Stimulated activated CD4-positive, alpha-beta T cell treated with anti-CD3 and anti-CD28 coated beads, Interleukin-12 subunit alpha, Interleukin-12 subunit beta, amount 100 ng/mL, for 4 hours (primary cell): ENCODE measurements around the gene EIF4G3.
"Not testable (repeated sequence)": the region's sequence is repeated elsewhere in the genome, so short reads cannot be mapped to it uniquely, and the experiment has no call there.

Source experiments
- DNase-seq: peaks from one replicate; pipeline ENCODE4 v3.0.0-alpha.2; 2020

The EIF4G3 gene

GRCh38 chr1:21188235-21188634 is 11.5 kb upstream of the EIF4G3 start:
- DNase-seq, result no peak

DNA sequence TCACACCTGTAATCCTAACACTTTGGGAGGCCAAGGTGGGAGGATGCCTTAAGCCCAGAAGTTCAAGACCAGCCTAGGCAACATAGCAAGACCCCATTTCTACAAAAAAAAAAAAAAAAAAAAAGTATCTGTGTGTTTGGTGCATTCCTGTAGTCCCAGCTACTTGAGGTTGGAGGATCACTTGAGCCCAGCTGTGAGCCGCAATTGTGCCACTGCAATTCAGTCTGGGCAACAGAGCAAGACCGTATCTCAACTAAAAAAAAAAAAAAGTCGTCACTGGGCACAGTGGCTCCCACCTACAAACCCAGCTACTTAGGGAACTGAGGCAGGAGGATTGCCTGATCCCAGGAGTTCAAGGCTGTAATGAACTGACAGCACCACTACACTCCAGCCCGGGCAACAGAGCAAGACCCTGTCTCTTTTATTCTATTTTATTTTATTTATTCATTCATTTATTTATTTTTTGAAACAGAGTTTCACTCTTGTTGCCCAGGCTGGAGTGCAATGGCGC is 8.6 kb upstream of the EIF4G3 start:
- DNase-seq, result no peak

DNA sequence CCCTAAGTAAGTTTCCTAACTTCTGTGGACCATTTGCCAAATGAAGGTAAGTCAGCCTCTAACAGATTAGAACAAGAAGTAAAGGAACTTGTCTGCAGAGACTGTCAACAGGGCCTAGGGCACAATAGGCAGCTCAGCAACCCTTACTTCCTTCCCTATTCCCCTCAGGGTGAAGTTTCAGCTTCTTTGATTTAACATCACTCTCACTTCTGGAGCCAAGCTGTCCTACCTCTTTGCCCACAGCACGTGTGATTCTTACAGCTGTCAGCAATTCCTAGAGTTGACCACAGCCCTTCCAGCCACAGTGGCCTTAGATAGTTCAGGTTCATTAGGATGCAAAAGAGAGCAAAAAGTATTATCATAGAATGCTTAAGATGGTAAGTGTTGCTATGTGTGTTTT is 7.6 kb upstream of the EIF4G3 start:
- no peak for DNase-seq

- DNase-seq, result no peak
Measured at GRCh38 chr1:21182181-21182731, 5.6 kb upstream of the EIF4G3 start.

DNA sequence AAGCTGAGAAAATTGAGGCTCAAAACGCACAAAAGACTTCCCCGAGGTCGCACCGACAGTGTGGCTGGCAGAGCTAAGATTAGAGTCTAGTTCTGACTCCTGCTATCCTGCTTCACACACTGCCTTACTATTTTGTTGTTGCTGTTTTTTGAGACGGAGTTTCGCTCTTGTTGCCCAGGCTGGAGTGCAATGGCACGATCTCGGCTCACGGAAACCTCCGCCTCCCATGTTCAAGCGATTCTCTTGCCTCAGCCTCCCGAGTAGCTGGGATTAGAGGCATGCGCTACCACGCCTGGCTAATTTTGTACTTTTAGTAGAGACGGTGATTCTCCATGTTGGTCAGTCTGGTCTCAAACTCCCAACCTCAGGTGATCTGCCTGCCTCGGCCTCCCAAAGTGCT is 1.6 kb upstream of the EIF4G3 start:
- DNase-seq, result not testable (repeated sequence)

DNA sequence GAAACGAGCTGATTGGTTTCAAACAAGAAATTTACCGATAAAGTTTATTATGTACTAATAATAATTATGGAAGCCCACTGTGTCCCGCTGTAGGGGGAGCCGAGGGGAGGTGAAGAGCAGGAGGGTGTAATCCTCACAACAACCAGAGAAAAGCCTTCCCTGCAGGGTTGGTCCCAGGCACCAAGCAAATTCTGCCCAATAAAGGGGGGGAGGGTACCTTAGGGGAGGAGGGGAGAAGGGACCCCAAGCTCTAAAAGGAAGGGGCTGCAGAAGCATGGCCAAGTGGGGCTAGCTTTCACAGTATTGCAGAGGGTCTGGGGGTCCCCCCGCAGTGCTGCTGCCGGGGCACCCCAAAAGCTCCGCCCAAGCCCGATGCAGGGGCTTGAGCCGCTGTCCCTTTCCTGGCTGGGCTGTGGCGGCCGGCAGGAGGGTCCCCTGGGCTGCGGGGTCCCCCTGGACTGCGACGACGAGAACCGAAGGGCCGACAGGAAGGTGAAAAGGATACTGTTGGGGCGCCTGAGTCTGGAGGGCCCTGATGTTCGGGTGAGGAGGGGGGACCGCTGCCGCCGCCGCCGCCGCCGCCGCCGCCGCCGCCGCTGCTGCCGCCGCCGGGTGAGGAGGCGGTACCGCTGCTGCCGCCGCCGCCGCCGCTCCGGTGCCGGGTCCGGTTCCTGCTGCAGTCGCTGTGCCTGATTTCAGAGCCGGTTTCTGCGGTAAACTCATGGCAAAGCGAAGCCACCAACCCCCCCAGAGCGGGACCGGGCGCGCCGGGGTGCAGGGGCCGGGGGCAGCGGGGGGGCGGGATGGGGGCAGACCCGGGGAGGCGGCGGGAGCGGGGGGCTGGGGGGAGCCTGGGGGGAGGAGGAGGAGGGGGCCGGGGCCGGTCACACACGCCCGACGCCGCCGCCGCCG is 771 bp downstream of the EIF4G3 start:
- peak; percentile 49 for DNase-seq

GRCh38 chr1:21175324-21175669 is 1.4 kb downstream of the EIF4G3 start:
- no peak for DNase-seq

DNA sequence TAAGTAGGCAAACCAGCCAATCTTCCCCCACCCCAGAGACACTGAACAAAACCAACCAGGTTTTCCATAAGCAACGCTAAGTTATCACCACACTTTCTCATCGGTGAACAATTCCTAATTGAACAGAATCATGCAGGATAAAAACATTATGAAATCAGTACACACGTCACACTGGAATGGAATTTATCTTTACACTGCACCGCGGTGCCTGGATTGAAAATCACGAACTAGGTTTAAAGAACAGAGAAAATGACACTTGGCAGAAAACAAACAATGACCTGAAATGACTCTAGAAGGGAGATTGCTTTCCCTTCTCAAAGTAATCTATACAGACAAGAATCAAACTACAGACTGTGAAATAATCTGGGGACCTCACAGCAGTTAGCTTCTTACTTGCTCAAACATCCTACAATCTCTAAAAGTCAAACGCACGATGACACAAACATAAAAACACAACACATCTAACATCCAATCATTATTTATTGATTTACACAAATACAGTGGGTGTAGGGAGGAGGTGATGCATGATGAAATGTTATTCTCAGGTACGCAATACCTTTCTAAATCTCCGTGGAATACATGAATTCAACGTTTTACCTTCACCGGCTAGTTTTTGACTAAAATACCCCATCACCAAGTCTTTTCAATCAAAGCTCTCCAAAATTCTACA is 1.9 kb downstream of the EIF4G3 start:
- DNase-seq, result no peak

DNA sequence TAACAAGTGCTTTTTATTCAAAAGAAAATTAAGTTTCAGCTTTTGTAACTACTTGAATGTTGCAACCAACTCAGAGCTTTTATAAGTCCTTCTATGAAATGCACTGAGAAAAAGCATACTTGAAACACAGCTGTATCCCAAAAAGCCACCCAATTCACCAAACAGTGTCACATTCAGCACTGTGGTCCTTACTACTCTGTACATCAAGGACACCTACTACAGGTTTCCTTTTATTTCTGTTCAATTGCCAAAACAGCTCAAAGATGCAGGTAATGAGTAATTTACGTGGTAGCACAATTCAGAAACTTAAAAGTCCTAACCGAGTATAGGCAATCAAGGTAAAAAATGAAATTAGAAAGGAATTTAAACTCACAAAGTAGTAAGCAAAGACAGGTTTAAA is 2.5 kb downstream of the EIF4G3 start:
- no peak for DNase-seq

DNA sequence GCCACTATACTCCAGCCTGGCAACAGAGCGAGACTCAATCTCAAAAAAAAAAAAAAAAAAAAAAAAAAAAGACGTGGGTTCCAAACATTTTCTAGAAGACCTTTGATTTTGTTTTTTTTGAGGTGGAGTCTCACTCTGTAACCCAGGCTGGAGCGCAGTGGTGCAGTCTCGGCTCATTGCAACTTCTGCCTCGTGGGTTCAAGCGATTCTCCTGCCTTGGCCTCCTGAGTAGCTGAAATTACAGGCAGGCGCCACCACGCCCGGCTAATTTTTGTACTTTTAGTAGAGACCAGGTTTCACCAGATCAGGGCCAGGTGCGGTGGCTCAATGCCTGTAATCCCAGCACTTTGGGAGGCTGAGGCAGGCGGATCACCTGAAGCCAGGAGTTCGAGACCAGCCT is 3.6 kb downstream of the EIF4G3 start:
- DNase-seq, result not testable (repeated sequence)

DNA sequence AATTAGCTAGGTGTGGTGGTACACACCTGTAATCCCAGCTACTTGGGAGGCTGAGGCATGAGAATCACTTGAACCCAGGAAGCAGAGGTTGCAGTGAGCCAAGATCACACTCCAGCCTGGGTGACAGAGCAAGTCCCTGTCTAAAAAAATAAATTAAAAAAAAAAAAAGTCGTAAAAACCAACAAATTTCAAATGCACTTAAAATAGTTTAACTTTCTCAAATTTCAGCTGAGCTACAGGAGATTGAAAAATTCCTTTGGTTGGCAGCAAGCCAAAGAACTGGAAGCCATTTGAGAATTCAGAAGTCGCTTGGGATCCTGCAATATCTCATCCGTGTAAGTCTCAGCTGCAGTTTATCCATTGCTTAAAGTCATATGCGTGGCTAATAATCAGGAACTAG is 5.9 kb downstream of the EIF4G3 start:
- not testable (repeated sequence) for DNase-seq

GRCh38 chr1:21168444-21168843 is 8.3 kb downstream of the EIF4G3 start:
- no peak for DNase-seq

DNA sequence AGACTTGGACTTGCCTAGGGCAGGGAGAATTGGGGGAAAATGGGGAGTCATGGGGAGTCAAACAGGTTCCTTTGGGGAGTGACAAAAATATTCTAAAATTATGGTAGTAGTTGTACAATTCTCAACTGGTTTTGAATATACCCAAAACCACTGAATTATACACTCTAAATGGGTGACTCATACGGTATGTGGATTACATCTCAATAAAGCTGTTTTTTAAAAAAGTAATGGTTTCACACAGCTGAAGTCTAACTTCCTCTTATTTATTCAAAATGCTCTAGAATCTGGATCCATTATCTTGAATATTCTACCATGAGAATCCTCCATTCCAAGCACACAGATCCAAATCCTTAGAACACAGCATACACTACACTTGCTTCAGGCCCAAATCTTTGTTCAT is 11.1 kb downstream of the EIF4G3 start:
- no peak for DNase-seq

GRCh38 chr1:21165076-21165475 is 11.6 kb downstream of the EIF4G3 start:
- no peak for DNase-seq

DNA sequence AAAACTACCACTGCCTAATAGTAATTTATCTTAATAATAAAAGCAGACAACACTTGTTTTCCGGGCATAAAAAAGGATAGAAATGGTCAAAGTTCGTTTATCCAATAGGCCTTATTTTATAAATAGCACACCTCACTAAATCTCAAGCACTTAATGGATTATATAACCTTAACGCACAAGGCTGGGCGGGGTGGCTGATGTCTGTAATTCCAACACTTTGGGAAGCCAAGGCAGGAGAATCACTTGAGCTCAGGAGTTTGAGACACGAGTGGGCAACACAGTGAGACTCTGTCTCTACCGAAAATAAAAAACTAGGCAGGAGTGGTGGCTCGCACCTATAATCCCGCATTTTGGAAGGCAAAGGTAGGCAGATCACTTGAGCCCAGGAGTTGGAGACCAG is 12.4 kb downstream of the EIF4G3 start:
- DNase-seq, result no peak

GRCh38 chr1:21162740-21163464 is 13.8 kb downstream of the EIF4G3 start:
- no peak for DNase-seq

DNA sequence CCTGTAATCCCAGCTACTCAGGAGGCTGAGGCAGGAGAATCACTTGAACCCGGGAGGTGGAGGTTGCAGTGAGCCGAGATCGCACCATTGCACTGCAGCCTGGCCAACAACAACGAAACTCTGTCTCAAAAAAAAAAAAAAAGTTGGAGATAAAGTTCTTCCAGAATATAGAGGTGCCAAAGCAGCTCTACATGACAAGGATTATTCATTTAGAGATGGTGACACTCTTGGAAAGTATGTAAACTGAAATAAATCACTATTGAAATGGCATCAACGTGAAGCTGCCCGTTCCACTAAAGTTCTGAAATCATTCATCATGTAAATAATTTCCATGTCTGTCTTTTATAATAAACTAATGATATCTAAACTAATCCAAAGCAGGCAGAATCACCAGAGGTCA is 14.9 kb downstream of the EIF4G3 start:
- no peak for DNase-seq

DNA sequence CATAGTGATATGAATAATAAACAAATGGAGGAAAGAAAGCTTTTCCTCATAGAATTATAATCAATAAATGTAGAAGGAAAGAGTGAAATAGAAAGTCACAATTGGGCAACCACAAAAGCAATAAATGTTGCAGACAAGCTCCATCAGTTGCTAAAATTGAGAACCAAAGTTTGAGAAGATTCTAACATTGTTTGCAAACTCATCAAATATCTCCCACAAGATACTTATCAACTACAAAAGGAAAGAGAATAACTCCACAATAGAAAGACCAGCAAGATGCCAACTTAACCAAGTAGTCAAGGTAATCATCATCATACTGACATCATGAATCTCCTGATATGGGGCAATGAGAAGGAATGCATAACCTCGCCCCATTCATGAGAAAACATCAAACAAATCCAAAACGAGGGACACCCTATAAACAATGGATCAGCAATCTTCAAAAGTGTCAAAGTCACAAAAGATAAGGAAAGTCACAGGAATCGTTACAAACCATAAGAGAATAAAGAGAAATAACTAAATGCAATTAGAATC is 16.4 kb downstream of the EIF4G3 start:
- DNase-seq, result no peak

- no peak for DNase-seq
Measured at GRCh38 chr1:21157868-21158267, 18.8 kb downstream of the EIF4G3 start.

DNA sequence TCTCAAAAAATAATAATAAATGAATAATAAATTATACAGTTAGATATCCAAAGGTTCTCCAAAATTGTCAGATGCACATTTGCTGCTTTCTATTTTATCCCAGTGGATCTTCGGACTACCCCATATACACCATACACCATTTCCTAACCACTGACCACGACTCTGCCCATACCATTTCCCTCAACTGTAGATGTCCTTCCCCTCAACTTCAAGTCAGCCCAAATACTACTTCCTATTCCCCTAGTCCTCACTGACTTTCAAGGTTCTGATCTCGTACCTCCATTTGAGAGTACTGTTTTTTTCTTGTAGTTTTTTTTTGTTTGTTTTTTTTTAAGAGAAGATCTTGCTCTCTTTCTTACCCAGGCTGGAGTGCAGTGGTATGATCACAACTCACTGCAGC is 19.6 kb downstream of the EIF4G3 start:
- DNase-seq, result no peak

DNA sequence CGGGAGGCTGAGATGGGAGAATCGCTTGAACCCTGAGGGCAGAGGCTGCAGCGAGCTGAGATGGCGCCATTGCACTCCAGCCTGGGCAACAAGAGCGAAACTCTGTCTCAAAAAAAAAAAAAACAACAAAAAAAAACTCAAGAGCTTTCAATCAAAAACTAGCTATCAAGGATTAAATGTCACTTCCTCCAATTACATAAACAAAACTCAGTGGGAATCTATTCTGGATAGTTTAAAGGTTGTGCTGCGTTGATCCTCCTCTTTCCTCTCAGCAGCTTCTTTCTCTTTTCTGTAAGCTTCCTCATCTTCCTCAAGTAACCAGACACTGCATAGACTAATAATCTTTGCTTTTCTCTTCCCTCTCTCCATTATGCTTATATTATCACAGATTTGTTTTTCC is 20.7 kb downstream of the EIF4G3 start:
- DNase-seq, result no peak

- DNase-seq, result no peak
Measured at GRCh38 chr1:21154717-21155116, 22.0 kb downstream of the EIF4G3 start.

GRCh38 chr1:21153388-21153787 is 23.3 kb downstream of the EIF4G3 start:
- DNase-seq, result no peak
